DLD1 (cell line): ENCODE results near the gene STARD13.

ENCODE experiments used
- in situ Hi-C: cut with HindIII; loops from 2 replicates; pipeline ENCODE4 v1.10.0; 2017; ENCODE audit warnings: low sequenced_read_pairs

The STARD13 gene

GRCh38 chr13:33308863-33309262 is 23.3 kb upstream of the STARD13 start:
- in situ Hi-C loops, result no loop called here

GRCh38 chr13:33307843-33308242 is 22.3 kb upstream of the STARD13 start:
- in situ Hi-C loops, result no loop called here

DNA sequence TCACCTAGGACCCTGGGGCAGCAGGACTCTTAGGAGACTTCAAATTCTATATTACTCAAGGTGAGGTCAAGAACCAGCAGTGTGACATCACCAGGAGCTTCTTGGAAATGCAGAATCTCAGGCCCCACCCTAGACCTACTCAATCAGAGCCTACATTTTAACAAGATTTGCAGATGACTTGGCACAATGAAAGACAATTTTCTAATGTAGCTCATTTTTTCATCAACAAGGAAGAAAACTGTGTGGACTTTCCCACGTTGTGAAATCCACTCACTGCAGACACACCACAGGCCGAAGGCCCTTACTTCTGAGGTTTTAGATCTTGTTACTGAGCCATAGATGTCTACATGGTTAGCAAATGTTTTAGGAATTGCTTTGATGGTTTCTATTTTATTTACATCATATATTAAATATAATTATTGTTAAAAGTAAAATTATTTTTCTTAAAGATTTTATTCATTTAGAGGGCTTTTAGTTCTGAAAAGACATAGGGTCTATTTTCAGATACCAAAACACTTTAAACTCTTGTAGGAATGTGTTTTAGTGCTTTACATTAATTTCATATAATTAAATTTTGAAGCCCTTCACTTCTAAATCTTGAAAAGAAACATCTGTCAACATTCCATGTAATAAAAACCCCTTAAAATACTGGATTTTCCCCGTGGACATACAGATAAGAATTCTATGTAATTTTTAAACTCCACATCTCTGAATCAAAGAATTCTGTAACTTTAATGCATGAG is 18.5 kb upstream of the STARD13 start:
- in situ Hi-C loops, result no loop called here

GRCh38 chr13:33299626-33300025 is 14.1 kb upstream of the STARD13 start:
- in situ Hi-C loops, result no loop called here

GRCh38 chr13:33296793-33297425 is 11.4 kb upstream of the STARD13 start:
- in situ Hi-C loops, result no loop called here

DNA sequence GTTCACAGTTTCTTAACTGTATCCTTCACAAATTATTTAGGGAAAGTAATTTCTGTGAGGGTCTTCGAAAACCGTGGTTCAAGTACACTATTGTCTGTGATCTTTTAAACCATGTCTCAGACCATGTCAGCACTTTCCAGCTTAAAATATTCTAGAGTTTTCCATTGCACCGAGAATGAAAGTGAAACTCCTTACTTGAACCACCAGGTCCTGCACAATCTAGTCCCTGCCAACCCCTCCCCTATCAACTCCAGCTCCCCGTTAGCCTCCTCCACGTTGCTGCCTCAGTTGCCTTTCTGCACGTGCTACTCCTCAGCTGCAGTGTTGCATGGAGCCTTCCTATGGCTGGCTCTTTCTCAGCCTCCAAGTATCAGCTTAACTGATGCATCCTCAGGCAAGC is 7.2 kb upstream of the STARD13 start:
- in situ Hi-C loops, result no loop called here

DNA sequence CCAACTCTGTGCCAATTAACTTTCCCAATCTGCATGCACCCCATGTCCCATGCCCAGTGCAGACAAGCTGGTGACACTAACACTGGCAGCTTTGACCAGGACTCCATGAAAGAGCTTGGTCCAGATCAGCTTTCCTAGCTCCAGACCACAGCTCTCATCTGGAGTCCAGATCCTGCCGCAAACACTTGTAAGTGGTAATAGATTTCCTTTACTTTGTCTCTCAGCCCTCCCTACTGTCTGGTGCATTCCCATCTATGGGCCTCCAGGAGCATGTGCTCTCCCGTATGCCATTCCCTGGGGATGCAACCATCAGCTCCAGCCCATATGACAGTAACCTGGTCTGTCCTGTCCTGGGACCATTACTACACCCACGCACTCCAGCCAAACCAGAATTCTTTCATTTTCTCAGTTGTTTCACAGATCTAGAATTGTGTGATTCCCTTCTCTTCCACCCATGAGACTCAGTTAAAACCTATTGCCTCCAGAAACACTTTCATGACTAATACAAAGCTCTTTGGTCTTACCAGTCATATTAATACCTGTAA is 4.9 kb upstream of the STARD13 start:
- in situ Hi-C loops, result no loop called here

- in situ Hi-C loops, result no loop called here
Measured at GRCh38 chr13:33289966-33290365, 4.4 kb upstream of the STARD13 start.

DNA sequence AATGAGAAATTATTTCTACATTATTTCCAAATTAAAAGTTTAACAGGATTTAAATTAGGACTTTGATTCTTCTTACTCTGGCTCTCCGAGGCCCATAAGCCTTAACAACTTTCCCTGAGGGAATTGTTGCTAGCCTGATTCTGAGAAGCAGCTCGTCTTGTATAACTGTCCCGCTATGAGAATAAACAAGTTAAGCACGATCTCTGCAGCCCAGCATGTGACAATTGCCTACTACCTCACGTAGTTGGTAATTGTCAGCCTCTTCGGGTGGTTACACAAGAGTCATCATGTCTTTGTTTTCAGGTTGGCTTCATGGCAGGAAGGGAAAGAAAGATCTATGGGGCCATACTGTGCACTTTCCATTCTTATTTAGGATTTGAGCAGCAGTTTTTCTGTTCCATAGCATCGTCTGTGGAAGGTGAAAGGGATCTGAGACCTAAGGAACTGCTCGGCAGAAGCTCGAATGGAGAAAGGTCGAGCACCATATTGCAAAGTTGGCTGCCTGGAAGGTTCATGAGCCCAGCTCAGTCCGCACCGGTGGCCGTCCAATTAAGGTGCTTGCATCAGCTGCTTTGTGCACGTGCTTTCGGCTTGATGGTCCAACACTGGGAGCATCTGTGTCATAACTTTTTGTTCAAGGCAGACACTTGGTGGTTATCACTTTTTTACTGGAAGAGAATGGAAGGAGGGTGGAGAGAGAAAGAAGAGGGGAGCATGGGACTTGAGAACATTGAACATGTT is 1.8 kb upstream of the STARD13 start:
- in situ Hi-C loops, result no loop called here

- in situ Hi-C loops, result no loop called here
Measured at GRCh38 chr13:33286128-33286527, 573 bp upstream of the STARD13 start.

- in situ Hi-C loops, result no loop called here
Measured at GRCh38 chr13:33284916-33285315, 639 bp downstream of the STARD13 start.

GRCh38 chr13:33284031-33284430 is 1.5 kb downstream of the STARD13 start:
- in situ Hi-C loops, result no loop called here

DNA sequence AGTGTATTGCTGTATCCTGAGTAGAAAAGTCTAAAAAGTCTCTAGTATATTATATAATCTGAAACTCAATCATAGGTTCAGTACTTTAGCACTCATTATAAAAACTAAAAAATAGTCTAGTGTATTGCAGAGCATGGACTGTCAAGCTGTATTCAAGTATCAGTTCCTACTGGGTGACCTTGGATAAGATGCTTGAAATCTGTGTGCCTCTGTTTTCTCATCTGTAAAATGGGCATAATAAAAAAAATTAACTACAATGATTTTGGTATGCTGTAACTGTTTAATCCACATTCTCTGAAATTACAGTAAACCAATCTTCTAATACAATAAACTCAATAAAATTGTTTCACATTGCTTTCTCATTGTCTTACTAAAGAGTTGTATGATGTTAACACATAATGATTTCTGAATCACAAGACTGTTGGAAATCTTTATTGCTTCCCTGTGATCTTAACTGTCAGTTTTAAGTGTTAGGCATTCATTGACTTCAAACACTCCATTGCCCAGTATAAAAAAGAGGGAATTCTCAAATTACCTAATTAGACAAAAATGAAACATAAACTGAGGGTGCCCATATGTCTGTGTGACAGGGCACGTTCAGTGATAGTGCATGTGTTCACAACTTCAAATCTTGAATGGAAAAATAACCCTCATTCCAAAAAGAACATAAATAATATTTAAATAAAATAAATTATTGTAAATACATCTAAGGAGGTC is 2.2 kb downstream of the STARD13 start:
- in situ Hi-C loops, result no loop called here

DNA sequence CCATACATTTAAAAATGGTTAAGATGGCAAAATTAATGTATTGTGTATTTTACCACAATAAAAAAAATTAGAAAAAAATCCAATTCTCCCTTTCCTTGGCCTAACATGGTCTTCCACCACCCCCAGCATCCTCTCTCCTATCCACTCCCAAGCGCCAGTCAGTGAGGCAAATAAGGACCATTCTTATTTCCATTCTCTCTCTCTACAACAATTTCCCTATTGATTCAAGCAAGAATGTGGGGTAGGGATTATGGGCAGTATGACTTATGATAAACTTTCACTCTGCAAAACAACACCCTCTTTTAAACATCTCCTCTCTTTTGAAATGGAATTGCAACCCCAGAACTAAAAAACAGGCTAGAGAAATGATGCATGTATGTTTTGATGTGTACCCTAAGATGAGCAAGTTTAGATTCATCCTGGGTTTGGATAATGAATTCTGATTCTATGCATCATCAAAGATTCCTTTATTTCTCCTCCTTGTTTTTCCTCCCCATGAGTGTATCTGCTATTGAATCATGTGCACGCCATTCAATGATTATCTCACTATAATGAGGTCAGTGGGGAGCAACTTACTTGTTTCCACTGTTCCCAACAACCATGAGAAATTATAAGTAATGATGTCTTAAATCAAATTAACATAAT is 3.5 kb downstream of the STARD13 start:
- in situ Hi-C loops, result no loop called here

DNA sequence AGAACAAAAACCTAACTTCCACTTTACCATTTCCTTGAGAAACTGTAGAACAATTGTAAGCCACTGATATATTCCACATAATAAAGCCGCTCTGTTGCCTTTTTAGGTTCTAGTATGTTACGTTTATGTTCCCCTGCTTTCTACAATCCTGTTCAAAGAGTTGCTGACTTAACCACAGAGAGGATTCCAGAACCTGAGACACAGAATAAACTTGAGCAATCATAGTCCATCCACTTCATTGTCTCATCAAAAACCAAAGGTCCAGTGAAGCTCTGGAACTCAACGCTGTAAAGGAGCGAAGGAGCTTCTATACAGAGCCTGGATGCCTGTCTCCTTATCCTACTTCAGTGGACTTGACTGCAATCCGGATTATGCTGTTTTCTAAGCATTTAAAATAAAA is 4.6 kb downstream of the STARD13 start:
- in situ Hi-C loops, result no loop called here

GRCh38 chr13:33280279-33280905 is 5.2 kb downstream of the STARD13 start:
- in situ Hi-C loops, result no loop called here

DNA sequence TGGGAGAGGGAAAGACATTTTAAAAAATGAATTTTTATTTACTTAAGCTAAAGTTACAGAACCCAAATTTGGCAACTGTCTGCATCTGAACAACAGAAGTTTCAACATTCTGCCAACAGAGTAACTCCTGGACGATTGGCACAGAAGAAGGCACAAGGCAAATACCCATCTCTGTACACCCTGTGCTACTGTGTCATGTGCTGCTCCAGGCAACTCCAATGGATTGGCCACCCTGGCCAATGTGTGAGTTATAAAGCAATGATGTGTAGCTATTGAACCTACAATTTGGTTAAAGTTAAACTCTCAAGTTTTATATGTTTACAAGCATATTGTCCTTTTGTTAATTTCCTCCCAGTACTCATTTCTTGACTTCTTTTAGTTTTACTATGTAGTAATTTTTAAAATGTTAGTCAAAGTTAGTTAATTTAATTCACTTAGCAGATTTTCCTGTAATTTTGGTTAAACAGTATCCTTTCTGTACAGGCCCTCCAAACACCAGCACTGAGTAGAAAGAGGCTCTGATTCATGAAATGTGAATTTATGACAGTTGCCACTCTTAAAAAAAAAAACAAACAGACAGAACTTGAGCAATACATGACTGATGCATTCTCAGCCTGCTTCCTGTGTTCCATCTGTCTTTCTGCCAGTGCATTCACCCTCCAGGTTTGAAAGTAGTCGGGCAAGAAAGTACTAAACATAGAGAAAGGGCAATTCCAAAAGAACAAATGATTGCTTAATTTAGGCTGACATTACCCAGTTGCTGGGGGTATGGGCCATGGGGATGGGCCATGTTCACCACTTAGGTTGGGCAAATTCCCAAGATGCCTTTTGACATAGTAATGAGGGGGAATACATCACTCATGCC is 5.9 kb downstream of the STARD13 start:
- in situ Hi-C loops, result no loop called here

GRCh38 chr13:33278913-33279312 is 6.6 kb downstream of the STARD13 start:
- in situ Hi-C loops, result no loop called here

DNA sequence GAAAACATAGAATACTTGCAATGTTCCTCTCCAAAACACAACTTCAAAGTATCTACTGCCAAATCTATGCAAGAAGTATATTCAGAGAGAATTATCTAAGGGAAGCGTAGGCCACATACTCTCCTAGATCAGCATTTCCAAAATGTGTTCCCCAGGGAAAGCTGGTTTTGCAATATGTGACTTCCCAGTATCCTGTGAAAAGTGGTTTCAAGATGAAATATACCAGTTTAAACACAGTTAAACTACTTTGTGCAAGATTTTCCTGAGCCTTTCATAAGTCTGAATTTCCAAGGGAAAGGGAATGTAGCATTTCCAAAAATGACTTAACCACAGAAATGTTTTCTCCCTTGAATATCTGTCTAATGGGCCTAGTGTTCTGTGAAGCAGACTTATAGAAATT is 7.6 kb downstream of the STARD13 start:
- in situ Hi-C loops, result no loop called here
